PC-3 (cell line): ENCODE results near the gene SNX15.

ENCODE experiments used
- CTCF ChIP-seq: fragments of 300-600 bp; sonication (generic); conservative IDR thresholded peaks from 2 replicates; pipeline ENCODE4 v1.5.1; 2017; ENCODE audit warnings: antibody characterized with exemption, low read depth, mild to moderate bottlenecking, low read length
- EZH2 ChIP-seq: fragments of 300-600 bp; sonication (generic); IDR thresholded peaks from one replicate; pipeline ENCODE4 v1.6.1; 2017; ENCODE audit warnings: antibody characterized with exemption, mild to moderate bottlenecking, low read length; ENCODE audit not compliant: unreplicated experiment

DNA sequence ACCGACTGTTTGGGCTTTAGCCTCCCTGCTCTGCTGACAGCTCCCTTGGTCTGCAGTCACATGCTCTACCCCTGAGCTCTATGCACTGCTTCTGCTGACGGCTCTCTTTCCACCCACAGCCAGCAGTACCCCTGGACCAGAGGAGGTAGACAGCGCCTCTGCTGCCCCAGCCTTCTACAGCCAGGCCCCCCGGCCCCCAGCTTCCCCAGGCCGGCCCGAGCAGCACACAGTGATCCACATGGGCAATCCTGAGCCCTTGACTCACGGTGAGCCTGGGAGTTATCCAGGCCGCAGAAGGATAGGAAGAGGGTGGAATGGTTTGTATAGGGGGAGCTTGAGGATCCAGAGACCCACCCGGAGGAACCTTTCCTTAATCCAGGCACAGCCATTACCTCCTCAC is 59.6 kb downstream of the SNX15 start:
- TF ChIP-seq CTCF (no peak), EZH2 (no peak)
